HG02763 (cell line): ENCODE results near the gene NCOA7.
"Not testable (repeated sequence)": the region's sequence is repeated elsewhere in the genome, so short reads cannot be mapped to it uniquely, and the experiment has no call there.

Experiments used
- ATAC-seq: cut with Tn5 transposase; IDR thresholded peaks from one replicate; pipeline ENCODE4 v1.9.1; 2021; ENCODE audit warnings: mild to moderate bottlenecking, moderate library complexity; ENCODE audit not compliant: unreplicated experiment

Gene NCOA7

DNA sequence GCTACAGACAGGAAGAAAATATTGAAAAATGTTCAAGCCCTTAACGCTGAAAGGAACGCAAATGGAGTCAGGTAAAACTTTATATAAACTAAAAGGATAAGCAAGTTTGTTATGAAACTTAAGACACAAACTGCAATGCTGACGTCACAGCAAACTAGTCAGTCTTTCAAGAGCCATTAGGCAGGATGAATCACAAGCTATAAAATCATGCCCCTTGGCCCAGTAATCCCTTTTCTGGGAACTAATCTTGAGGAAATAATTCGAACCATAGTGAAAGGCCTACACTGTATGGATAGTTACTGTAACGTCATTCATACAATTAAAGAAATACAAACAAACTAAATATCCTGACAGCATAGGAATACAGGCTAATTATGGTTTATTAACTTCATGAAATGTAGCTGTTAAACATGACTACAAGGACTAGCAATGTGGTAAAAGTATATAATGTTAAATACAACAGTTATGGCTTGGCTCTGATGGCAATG is 123.1 kb downstream of the NCOA7 start:
- no peak for ATAC-seq

GRCh38 chr6:125918230-125918629 is 127.5 kb downstream of the NCOA7 start:
- ATAC-seq = no peak

- peak; percentile 97 for ATAC-seq
Observed at GRCh38 chr6:125918681-125919566, 128.2 kb downstream of the NCOA7 start.

- no peak for ATAC-seq
Observed at GRCh38 chr6:125919618-125920017, 128.9 kb downstream of the NCOA7 start.

DNA sequence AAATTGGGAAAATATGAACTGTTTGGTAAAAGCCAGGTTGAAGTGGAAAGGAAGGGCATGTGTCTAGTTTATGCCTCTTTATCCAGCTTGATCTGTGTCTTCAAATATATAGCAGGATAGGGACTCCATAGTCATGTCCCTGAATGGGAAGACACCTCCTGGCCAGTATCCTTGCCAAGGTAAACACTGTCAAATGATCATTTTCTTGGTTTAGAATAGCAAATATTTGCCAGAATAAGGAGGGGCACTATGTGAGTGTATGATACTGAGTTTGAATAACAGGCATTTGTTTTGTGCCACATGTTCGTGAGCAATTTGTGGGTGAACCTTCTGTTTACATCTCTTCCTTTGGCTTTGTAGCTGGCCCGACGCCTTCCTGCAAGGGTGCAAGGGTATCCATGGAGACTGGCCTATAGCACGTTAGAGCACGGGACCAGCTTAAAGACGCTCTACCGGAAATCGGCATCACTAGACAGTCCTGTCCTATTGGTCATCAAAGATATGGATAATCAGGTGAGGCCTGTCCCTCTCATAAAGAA is 131.6 kb downstream of the NCOA7 start:
- ATAC-seq = no peak

- no peak for ATAC-seq
Observed at GRCh38 chr6:125923366-125923877, 132.7 kb downstream of the NCOA7 start.

- no peak for ATAC-seq
Observed at GRCh38 chr6:125924169-125924568, 133.4 kb downstream of the NCOA7 start.

- no peak for ATAC-seq
Observed at GRCh38 chr6:125924697-125925358, 134.1 kb downstream of the NCOA7 start.

GRCh38 chr6:125926711-125927110 is 136.0 kb downstream of the NCOA7 start:
- ATAC-seq = no peak

DNA sequence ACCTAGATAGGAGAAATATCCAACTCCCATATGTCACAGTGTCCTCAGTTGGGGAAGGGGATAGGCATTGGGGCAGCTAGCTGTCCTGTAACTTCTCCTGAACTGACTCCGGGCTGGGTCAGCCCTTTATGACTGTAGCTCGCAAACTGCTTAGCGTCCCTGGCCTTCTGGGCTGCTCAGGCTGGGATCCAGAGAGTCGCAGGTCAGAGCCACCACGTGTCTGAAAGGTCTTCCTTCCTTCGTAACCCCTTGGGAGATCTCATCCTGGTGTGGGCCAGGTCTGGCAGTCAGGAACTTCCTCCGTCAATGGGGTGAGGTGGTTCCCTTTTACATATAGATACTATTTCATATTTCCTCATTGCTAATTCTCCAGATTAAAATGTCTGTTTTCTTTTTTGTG is 137.0 kb downstream of the NCOA7 start:
- ATAC-seq = no peak

GRCh38 chr6:125930765-125931418 is 140.1 kb downstream of the NCOA7 start:
- no peak for ATAC-seq

- ATAC-seq = no peak
Observed at GRCh38 chr6:125931733-125932450, 141.1 kb downstream of the NCOA7 start.

GRCh38 chr6:125932451-125932795 is 141.7 kb downstream of the NCOA7 start:
- ATAC-seq = no peak

- not testable (repeated sequence) for ATAC-seq
Observed at GRCh38 chr6:125935520-125935919, 144.8 kb downstream of the NCOA7 start.

DNA sequence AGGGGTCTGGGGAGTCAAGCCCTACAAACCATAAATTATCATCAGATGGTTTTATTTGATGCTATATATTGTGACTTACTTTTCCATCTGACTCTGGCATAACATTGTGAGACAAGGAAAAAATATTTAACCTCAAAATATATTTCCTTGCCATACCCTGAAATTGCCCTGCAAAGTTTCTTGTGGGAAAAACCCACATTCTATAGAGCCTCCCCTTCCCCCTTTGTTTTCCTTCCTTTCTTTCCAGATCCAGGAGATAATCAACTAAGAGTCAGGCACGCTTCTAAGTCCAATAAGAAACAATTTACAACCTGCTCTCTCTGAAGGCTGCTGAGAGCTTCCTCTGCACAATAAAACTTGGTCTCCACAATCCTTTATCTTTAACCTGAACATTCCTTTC is 148.3 kb downstream of the NCOA7 start:
- no peak for ATAC-seq

DNA sequence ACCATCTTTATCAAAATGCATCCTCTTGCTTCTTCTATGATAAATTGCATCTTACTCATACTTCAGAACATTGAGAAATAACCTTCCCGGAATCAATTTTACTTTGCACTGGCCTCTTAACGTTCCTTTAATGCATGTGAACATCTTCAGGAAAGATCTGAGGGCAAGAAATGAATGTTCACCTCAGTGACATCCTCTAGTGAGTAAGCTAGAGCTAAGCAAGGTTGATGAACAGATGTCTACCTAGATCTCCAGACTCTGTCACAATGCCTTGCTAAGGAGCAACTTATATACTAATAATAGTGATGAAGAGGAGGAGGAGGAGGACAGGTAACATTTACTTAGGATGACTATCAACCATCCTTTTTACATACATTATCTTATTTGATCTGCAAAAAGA is 149.0 kb downstream of the NCOA7 start:
- ATAC-seq = no peak

GRCh38 chr6:125940247-125941041 is 149.7 kb downstream of the NCOA7 start:
- no peak for ATAC-seq

- no peak for ATAC-seq
Observed at GRCh38 chr6:125942672-125943527, 152.1 kb downstream of the NCOA7 start.
